ENCODE results near the gene COMMD3.

COMMD3 gene

GRCh38 chr10:22320591-22321155 is 4.5 kb downstream of the COMMD3 start, which contains the start of gene BMI1:
Gene BMI1 (plus strand): TSS chr10:22321099. CDS start chr10:22326450, 5,351 bp downstream.
- DNase-seq, result peak; percentile 43

- no peak for DNase-seq
Measured at GRCh38 chr10:22321156-22321923, 5.2 kb downstream of the COMMD3 start.

- no peak for DNase-seq
Measured at GRCh38 chr10:22321924-22322640, 5.9 kb downstream of the COMMD3 start.

- DNase-seq, result no peak
Measured at GRCh38 chr10:22322641-22323160, 6.5 kb downstream of the COMMD3 start.

GRCh38 chr10:22323538-22324305 is 7.5 kb downstream of the COMMD3 start:
- DNase-seq, result no peak

DNA sequence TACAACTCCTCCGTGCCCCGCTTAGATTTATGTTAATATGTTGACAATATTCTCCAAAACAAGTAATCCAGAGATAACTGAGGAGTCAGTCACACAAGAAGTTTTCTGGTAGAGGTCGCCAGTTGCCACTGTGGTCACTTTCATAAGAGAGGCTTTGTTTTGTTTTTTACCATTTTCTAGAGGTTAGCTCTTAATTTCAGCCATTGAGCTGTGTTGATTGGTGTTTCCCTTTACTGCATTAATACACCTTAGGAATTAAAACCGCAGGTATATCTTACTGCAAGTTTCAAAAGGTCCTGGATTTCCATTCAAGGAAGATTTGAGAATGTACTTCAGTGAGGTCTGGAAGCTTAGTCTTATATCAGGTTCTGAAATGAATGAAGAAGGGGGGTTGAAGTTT is 8.2 kb downstream of the COMMD3 start:
- no peak for DNase-seq

- no peak for DNase-seq
Measured at GRCh38 chr10:22324893-22325271, 8.7 kb downstream of the COMMD3 start.

DNA sequence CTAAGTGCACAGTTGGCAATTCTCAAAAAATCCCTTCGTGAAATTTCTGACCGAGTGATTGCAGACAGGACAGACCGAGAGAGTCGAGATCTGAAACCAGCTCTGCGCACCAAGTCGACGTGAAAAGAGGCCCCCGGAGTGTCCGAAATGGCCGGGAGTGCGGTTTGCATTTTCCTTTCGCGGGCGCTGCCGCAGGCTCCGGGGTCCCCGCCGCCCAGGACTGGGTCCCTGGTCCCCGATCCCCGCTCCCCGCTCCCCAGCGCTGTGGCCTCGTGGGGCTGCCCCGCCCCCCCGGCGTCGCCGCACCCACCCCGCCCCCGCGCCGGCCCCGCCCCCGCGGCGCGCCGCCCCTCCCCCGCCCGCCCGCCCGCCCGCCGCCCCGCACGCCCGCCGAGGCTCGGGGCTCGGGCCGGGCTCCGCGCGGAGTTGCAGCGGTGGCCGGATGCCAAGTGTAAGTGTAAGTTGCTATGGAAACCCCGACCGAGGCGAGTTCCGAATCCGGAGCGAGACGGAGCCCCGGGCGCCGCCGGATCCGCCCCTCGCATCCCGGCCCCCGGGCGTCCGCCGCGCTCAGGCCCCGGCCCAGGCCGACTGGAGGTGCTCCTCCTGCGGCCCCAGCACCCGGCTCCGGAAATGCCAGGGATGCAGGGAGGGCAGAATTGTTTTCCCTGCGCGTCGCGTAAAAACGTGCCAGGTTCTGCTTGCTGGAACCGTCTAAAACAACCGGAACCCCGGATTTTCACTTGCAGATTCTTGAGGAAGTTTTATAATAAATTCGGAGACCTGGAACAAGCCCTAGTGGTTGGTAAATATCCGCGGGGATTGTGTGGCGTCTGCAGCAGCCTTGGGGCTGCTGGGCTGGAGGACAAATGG is 9.3 kb downstream of the COMMD3 start:
- DNase-seq, result peak; percentile 43

- no peak for DNase-seq
Measured at GRCh38 chr10:22326145-22326702, 10.0 kb downstream of the COMMD3 start.

- DNase-seq, result no peak
Measured at GRCh38 chr10:22329150-22329549, 13.0 kb downstream of the COMMD3 start.

DNA sequence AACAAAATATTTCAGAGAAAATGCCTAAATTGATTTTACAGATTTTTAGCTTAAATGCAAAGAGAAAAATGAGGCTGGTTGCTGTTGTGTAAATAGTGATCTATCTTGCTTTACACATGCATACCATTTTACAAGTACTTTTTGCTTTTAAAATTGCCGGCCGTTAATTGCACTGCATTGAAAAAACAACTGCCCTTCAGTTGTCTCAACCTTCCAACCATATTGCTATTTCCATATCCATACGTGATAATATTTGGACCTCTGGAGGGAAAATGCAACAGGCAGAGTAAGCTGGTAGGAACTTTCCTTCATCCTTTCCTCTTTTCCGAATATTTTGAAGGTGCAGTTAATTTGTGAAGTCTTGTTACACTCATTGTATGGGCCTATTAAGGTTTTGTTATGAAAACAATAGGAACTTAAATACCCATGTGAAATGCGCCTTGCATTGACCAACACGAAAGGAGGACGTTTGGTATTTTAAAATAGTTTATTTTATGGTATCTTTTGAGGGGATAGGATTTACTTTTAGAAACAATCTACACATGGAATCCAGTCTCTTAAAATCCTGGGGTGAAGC is 16.0 kb downstream of the COMMD3 start:
- no peak for DNase-seq

- DNase-seq, result no peak
Measured at GRCh38 chr10:22333167-22333974, 17.2 kb downstream of the COMMD3 start.

DNA sequence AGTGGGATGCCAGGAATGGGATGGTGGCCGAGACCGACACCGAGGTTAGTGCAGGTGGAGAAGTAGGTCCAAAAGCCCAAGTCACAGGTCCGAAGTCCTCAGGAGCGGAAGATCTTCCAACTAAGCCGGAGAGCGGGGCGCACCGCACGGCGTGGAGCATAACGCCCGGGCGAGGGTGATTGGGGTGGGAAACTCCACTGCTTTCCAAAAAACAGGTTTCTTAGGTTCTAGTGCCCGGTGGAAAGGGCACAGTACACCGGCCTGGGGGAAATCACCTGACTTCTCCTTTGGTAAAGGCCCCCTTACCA is 17.7 kb downstream of the COMMD3 start:
- DNase-seq, result no peak

DNA sequence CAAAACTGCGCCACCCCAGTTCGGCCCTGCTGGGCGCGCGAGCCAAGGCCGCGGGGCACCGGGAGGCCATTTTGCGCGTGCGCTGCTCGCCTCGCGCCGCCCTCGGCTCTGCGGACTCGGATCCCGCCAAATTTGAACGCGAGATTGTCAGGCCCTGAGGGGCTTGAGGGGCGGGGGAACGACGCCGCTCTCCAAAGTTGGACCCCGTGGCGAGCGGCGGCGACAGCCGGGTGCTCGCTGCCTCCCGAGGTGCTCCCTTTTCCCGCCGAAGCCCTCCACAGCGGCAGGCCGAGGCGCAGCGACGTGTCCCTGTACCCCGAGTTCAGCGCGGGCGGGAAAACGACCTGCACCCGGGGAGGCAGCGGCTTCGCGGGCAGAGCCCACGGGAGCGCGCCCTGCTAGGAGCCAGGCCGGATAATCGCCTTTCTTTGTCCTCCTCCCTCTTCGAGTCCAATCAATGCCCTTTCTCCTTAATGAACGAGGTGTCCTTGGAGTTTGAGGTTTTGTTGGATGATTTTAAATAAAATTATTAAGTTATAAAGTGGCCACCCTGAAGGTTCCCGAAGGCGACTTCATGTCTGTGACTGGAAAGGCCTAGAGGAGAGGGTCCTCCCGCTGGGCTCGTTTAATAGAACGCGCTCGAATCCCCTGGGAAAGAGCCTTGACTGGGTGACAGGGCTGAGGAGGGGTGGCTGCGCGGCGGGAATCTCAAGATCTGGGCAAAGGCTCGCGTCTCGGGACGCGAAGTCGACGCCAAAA is 18.4 kb downstream of the COMMD3 start:
- no peak for DNase-seq

DNA sequence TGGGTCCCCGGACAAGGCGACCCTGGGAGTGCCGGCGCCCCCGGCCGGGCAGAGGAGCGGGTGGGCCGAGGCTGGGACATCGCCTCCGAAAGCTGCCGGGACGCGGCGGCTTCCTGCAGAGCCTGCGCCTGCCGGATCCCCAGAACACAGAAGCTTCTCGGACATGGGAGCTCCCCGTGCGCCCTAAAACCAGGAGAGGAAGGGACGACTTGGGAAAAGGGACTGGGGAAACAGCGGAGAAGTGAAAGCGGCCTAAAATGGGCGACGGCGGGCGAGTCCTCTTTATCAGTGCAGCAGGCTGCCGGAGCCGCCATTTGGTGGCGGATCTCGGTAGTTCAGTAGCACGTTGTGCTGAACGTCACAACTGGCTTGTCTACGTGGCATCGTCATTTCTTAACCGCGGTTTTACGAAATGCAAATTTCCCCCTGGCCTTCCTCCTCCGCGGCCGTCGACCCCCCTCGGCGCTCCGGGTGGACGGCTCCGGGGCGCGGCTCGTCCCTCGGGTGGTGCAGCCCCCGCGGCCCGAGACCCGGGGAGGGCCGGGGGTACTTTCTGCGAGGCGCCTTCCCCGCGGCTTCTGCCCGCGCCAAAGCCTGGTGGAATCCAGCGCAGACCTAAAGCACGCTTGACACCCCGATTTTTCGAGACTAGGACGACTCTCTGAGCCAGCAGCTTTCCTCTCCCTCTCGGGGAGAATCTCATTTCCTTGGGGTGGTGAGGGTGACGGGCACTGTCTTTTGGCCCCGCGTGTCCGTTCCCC is 19.2 kb downstream of the COMMD3 start:
- no peak for DNase-seq

GRCh38 chr10:22338185-22338900 is 22.2 kb downstream of the COMMD3 start:
- DNase-seq, result peak; percentile 26

GRCh38 chr10:22338931-22339330 is 22.7 kb downstream of the COMMD3 start:
- DNase-seq, result no peak

- no peak for DNase-seq
Measured at GRCh38 chr10:22339761-22340328, 23.7 kb downstream of the COMMD3 start.
